Endodermal cell (in vitro differentiated cells): ENCODE data around the gene SMARCD1. TPM values are rescaled to one million over a fixed set of nuclear protein-coding genes. Genes with fewer than 3 reads are reported as not detected.

Source experiments
- DNase-seq: peaks from one replicate; pipeline ENCODE4 v3.0.0-alpha.2; 2017
- H3K27ac ChIP-seq: 2 replicates; pipeline ENCODE4 v1.5.1; 2013; ENCODE audit warnings: mild to moderate bottlenecking, low read depth, low read length, moderate library complexity
- H3K27me3 ChIP-seq: 2 replicates; pipeline ENCODE4 v1.6.1; 2013; ENCODE audit warnings: mild to moderate bottlenecking, low read length, moderate library complexity; ENCODE audit not compliant: insufficient read depth, control insufficient read depth, poor library complexity, severe bottlenecking
- H3K36me3 ChIP-seq: 2 replicates; pipeline ENCODE4 v1.7.0; 2013; ENCODE audit warnings: mild to moderate bottlenecking, low read length, moderate library complexity; ENCODE audit not compliant: control insufficient read depth, insufficient read depth
- H3K4me1 ChIP-seq: one replicate; pipeline ENCODE4 v1.7.0; 2013; ENCODE audit warnings: low read length; ENCODE audit not compliant: control insufficient read depth, insufficient read depth
- H3K4me3 ChIP-seq: 2 replicates; pipeline ENCODE4 v1.5.1; 2013; ENCODE audit warnings: mild to moderate bottlenecking, low read length, moderate library complexity
- H3K9ac ChIP-seq: 2 replicates; pipeline ENCODE4 v1.6.1; 2013; ENCODE audit warnings: mild to moderate bottlenecking, low read length, moderate library complexity; ENCODE audit not compliant: poor library complexity, severe bottlenecking; ENCODE audit errors: extremely low read depth
- H3K9me3 ChIP-seq: 2 replicates; pipeline ENCODE4 v1.6.1; 2013; ENCODE audit warnings: mild to moderate bottlenecking, low read length, moderate library complexity; ENCODE audit not compliant: control insufficient read depth
- H3K27ac Mint-ChIP-seq: 2 replicates; pipeline ENCODE4 v1.8.0; 2020; ENCODE audit warnings: mixed read lengths
- H3K27me3 Mint-ChIP-seq: 2 replicates; pipeline ENCODE4 v1.8.0; 2021; ENCODE audit warnings: mild to moderate bottlenecking, mixed read lengths; ENCODE audit not compliant: insufficient read depth
- H3K36me3 Mint-ChIP-seq: 2 replicates; pipeline ENCODE4 v1.8.0; 2020; ENCODE audit warnings: low read depth, mixed read lengths
- H3K4me1 Mint-ChIP-seq: 2 replicates; pipeline ENCODE4 v1.8.0; 2020; ENCODE audit warnings: mixed read lengths
- H3K4me3 Mint-ChIP-seq: 2 replicates; pipeline ENCODE4 v1.8.0; 2020; ENCODE audit warnings: mild to moderate bottlenecking, moderate library complexity, mixed read lengths
- H3K9me3 Mint-ChIP-seq: 2 replicates; pipeline ENCODE4 v1.8.0; 2020; ENCODE audit warnings: mild to moderate bottlenecking, mixed read lengths
- WGBS, 2 experiments: methylation state at CpG; one replicate each; pipeline versions ENCODE4 v1.1.5 to v1.1.7; 2013; ENCODE audit warnings: missing lambda C conversion rate in 2 of 2, mixed read lengths in 1 of 2; ENCODE audit not compliant: insufficient coverage in 1 of 2, insufficient read length in 1 of 2; 5-methylcytosine and 5-hydroxymethylcytosine counted together
- total RNA-seq, 2 donors: library from RNA; stranded (reverse); fragmentation: NEBNext Ultra II Directional in 1 of 2; extraction: Animal tissue kit (Norgen Biotek cat#: 25700) in 1 of 2; gene quantifications; 2 replicates in 1 of 2; 3 replicates in 1 of 2; pipeline ENCODE4 v1.2.1, GENCODE V29; 2021
- TF ChIP-seq, protein P1 (sequence below): fragments of 200-600 bp; sonication (generic); conservative IDR thresholded peaks from 2 replicates; pipeline ENCODE4 v1.5.0; 2021; ENCODE audit warnings: antibody characterized with exemption, mild to moderate bottlenecking

The SMARCD1 gene
- total RNA-seq, 2 donors from 2014 or later = 118 to 125 TPM

DNA sequence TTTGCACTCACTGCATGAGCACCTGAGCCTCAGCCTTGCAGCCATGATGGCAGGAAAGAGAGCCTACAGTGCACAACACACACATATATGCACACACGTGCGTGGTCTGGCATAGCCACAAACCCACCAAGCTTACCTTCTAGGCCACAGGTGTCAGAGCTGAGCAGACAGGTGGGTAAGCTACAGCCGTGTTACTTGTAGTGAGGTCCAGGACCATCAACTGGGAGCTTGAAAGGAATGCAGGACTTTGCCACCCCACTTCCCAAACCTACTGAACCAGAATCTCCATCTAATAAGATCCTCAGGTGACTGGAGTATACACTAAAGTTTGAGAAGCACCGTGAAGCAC, 25.0 kb upstream of the SMARCD1 start:
- peaks cover 90% of the 10 kb centered on the region for H3K27me3 Mint-ChIP-seq
- no peaks in the 10 kb centered on the region for H3K36me3 ChIP-seq
- 84% methylated on average over 3 of the region's 4 CpGs; no CpG with 5 or more reads in 1 of the 2 experiments for WGBS, 2 experiments
- no peak overlapping the region for H3K27ac Mint-ChIP-seq
- H3K9me3 Mint-ChIP-seq = no peaks in the 10 kb centered on the region
- DNase-seq = no peak
- no peak overlapping the region for H3K4me3 ChIP-seq
- H3K27me3 ChIP-seq = peaks cover 66% of the 10 kb centered on the region
- no peaks in the 10 kb centered on the region for H3K9me3 ChIP-seq
- no peak overlapping the region for H3K9ac ChIP-seq
- no peaks in the 10 kb centered on the region for H3K36me3 Mint-ChIP-seq
- no peak overlapping the region for H3K27ac ChIP-seq
- no peaks in the 10 kb centered on the region for H3K4me1 ChIP-seq
- H3K4me1 Mint-ChIP-seq = peaks cover 9% of the 10 kb centered on the region
- no peak overlapping the region for H3K4me3 Mint-ChIP-seq
- TF ChIP-seq, protein P1, sequence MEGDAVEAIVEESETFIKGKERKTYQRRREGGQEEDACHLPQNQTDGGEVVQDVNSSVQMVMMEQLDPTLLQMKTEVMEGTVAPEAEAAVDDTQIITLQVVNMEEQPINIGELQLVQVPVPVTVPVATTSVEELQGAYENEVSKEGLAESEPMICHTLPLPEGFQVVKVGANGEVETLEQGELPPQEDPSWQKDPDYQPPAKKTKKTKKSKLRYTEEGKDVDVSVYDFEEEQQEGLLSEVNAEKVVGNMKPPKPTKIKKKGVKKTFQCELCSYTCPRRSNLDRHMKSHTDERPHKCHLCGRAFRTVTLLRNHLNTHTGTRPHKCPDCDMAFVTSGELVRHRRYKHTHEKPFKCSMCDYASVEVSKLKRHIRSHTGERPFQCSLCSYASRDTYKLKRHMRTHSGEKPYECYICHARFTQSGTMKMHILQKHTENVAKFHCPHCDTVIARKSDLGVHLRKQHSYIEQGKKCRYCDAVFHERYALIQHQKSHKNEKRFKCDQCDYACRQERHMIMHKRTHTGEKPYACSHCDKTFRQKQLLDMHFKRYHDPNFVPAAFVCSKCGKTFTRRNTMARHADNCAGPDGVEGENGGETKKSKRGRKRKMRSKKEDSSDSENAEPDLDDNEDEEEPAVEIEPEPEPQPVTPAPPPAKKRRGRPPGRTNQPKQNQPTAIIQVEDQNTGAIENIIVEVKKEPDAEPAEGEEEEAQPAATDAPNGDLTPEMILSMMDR = no peak

GRCh38 chr12:50061171-50061570, 24.0 kb upstream of the SMARCD1 start:
- 83 to 100% methylated on average over 1 of the region's 2 CpGs for WGBS, 2 experiments
- TF ChIP-seq, protein P1 = no peak
- H3K27me3 Mint-ChIP-seq = peaks cover 81% of the 10 kb centered on the region

GRCh38 chr12:50061946-50062686, 23.0 kb upstream of the SMARCD1 start:
- no peak overlapping the region for H3K4me3 Mint-ChIP-seq
- H3K9me3 Mint-ChIP-seq = no peaks in the 10 kb centered on the region
- peaks cover under 1% of the 10 kb centered on the region for H3K4me1 Mint-ChIP-seq
- no peak for DNase-seq
- Histone ChIP-seq H3K36me3 (no peaks in the 10 kb centered on the region), H3K9ac (no peak overlapping the region), H3K27ac (no peak overlapping the region), H3K4me1 (peaks cover 4% of the 10 kb centered on the region), H3K27me3 (peaks cover 53% of the 10 kb centered on the region), H3K4me3 (no peak overlapping the region), H3K9me3 (no peaks in the 10 kb centered on the region)
- TF ChIP-seq, protein P1 = no peak
- H3K36me3 Mint-ChIP-seq = no peaks in the 10 kb centered on the region
- peaks cover 72% of the 10 kb centered on the region for H3K27me3 Mint-ChIP-seq
- H3K27ac Mint-ChIP-seq = no peak overlapping the region
- 79 to 80% methylated on average over 5 to 6 of the region's 6 CpGs for WGBS, 2 experiments

More at GRCh38 chr12:50061171-50061570, 24.0 kb upstream of the SMARCD1 start:
- H3K36me3 Mint-ChIP-seq = no peaks in the 10 kb centered on the region
- Histone ChIP-seq H3K9ac (no peak overlapping the region), H3K9me3 (no peaks in the 10 kb centered on the region), H3K27ac (no peak overlapping the region), H3K4me1 (peaks cover 4% of the 10 kb centered on the region), H3K4me3 (no peak overlapping the region), H3K27me3 (peaks cover 62% of the 10 kb centered on the region), H3K36me3 (no peaks in the 10 kb centered on the region)
- no peak for DNase-seq
- H3K4me1 Mint-ChIP-seq = peaks cover 8% of the 10 kb centered on the region
- H3K4me3 Mint-ChIP-seq = no peak overlapping the region
- H3K27ac Mint-ChIP-seq = no peak overlapping the region
- no peaks in the 10 kb centered on the region for H3K9me3 Mint-ChIP-seq
